GM18508 (cell line): ENCODE results near the gene PTPN20.
A peak's percentile ranks its signal among the peaks of the same experiment; 100 is the strongest.

Experiments used
- ATAC-seq: cut with Tn5 transposase; IDR thresholded peaks from one replicate; pipeline ENCODE4 v1.9.1; 2021; ENCODE audit warnings: moderate number of reproducible peaks; ENCODE audit not compliant: insufficient read depth, unreplicated experiment

The PTPN20 gene

DNA sequence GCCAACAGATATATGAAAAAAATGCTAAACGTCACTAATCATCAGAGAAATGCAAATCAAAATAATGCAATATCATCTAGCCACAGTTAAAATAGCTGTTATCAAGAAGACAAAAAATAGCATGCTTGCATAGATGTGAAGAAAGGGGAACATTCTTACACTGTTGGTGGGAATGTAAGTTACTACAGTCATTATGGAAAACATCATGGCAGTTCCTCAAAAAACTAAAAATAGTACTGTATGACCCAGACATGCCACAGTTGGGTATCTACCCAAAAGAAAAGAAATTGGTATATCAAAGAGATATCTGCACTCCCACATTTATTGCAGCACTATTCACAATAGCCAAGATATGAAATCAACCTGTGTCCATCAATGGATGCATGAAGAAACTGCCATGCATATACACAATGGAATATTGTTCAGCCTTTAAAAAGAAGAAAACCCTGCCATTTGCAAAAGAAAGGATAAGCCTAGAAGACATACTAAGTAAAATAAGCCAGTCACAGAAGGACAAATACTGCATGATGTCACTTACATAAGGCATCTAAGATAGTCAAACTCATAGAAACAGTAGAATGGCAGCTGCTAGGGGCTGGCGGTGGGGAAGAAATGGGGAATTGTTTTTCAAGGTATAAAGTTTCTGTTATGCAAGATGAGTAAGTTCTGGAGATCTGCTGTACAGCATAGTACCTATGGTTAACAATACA lies 107.0 kb downstream of the PTPN20 start:
- no peak for ATAC-seq

- ATAC-seq = no peak
Measured at GRCh38 chr10:47019155-47020145, 108.2 kb downstream of the PTPN20 start.

GRCh38 chr10:47020471-47020870 lies 109.2 kb downstream of the PTPN20 start:
- ATAC-seq = no peak

DNA sequence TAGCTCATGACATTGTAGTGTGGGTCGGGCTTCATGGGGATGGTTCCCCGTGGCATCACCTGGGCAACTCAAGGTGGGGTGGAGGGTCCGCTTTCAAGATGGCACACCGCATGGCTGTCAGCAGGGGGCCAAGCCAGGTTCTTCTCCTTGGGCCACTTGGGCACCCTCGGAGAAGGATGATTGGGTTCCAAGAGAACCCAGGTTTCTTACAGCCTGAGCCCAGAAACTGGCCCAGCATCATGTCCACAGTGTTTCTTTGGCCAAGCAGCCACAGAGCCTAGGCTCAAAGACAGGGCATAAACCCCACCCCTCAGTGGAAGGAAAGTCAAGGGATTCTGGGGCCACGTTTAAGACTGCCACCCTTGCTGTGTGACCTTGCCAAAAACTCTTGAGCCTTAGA lies 110.6 kb downstream of the PTPN20 start:
- ATAC-seq = no peak

DNA sequence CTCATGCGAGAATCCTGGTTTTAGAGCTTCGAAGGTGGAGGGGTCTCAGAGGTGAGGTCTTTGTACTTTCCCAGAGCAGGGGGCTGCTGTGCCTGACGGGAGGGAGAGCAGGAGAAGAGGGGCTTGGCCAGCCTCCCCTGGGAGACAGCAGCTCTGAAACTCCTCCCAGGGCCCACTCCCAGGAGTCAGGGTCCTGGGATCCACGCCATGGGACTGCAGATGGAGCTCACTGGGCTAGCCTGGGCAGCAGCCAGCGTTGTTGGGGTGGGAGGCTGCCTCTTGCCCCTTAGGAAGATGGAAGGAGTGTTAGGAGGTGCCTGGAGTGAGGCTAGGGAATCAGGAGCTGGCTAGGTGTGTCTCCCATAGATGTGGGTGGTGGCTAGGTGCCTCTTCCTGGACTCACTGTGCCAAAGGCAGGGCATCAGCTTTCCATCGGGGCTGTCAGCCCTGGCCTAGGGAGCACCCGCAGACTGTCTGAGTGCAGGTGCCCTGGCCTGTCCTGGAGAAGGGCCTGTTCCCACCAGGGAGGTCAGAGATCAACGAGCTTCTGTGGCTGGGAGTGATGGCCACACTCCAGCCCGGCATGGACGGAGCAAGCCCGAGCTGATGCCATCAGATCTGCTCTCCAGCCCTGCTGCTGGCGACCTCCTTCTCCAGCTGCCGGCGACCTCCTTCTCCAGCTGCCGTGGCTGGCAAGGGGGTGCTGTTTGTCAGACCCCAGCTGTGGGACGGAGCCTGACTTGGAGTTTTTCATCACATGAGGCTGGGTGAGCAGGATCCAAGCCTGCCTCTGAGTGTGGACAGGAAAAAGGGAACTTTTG lies 111.3 kb downstream of the PTPN20 start:
- no peak for ATAC-seq

DNA sequence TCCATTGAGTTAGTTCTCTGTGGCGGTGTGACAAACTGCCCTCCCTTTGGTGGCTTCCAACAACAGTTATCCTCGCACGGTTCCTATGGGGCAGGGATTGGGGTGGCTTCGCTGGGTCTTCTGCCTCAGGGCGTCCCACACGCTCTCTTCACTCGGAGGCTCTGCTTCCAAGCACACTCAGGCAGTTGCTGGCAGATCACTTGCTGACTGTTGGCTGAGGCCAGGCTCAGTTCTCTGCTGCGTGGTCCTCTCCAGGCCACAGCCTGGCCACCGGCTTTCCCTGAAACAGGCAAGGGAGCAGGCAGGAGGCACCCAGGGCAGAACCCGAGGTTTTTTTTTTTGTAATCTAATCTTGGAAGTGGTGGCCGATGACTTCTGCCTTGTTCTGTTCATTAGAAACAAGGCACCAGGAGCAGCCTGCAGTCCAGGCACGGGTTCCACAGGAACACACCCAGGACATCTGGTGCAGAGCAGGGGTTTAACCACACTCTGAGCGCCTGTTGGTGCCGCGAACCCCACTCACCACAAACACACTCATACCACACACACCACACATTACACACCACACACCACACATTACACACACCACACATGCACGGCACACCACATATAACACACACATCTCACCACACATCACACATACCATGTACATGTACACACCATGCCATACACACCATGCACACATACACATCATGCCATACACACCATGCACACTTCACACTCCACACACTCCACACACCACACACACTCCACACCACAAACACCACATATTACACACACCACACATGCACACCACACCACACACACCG lies 112.2 kb downstream of the PTPN20 start:
- ATAC-seq = no peak

DNA sequence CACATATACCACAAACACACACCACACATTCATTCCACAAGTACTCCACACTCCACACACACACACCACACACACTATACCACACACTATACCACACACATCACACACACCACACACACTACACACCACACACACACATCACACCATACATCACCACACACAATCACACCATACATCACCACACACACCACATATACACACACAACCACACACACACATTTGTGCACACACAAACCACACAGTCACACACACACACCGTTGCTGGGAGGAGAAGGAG lies 112.8 kb downstream of the PTPN20 start:
- ATAC-seq = no peak

DNA sequence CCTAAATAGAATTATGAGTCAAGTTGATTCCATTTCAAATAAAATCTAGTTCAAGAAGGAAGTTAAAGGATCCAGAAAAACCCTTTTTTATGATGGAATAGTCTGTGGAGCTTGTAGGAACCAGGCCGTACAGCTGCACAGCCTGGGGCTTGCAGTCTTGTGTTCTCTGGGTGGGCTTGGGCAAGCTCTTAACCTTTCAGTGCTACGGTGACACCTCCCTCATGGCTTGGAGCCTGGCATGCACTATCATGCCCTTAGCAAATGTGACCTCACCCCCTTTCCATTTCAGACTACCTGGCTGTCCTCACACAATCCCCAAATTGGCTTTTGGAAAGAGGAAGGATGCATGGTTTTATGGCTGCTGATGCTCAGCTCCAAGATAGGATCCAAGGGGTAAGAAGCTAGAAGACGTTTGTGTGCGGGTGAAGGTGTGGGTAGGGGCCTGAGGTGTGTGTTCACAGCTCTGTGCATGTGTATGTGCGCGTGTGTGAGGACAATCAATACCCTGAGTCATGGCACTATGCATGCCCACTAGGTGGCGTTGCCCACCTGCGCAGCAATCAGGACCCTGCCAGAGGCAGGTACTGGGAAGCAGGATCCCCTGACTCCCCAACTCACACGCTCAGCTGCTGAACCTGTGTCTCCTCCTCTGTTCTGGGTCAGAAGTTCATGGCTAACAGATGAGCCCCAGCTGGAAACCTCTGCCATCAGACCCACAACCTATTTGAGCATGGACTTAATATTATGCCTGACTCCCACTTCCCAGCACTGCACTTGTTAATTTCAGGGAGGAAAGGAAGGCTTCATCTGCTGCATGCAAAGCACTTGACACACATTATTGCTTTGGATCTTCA lies 113.4 kb downstream of the PTPN20 start:
- ATAC-seq = peak; percentile 61

- ATAC-seq = no peak
Measured at GRCh38 chr10:47025253-47025539, 114.0 kb downstream of the PTPN20 start.

- no peak for ATAC-seq
Measured at GRCh38 chr10:47025540-47026300, 114.5 kb downstream of the PTPN20 start.

DNA sequence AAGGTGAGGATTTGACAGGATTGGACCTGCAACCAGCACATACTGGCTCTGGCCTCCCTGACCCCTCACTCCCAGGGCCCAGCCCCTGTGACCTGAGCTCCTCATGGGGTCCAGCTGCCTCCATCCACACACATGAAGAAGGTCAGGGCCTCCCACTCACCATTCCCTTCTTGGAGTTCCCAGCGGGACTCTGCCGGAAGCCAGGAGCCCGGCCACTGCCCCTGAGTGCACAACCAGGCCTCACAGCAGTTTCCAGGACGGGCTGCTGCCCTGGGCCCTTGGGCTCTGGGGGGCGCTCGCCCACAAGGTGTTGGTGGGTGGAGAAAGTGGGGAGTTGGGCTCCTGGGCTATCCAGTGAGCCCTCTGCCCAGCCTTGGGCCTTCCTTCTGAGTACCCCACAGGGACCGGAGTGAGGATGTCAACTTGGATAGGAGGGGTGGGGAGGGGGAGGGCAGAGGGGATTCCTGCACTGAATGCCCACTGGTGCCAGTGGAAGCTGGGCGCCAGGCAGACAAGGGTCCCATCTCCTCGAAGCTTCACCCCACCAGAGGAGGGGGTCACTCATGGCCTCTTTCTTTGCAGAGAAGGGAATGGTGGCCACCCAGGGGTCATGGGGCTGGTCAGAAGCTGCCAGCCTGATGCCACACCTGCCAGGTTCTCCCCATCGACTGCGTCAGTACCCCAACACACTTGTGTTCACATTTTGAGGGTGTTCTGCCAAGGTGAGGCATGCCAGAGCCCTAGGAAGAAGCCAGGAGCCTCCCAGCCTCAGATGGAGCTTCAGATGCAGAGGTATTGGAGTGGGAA lies 115.3 kb downstream of the PTPN20 start:
- ATAC-seq = no peak

- ATAC-seq = no peak
Measured at GRCh38 chr10:47027108-47027783, 116.0 kb downstream of the PTPN20 start.

DNA sequence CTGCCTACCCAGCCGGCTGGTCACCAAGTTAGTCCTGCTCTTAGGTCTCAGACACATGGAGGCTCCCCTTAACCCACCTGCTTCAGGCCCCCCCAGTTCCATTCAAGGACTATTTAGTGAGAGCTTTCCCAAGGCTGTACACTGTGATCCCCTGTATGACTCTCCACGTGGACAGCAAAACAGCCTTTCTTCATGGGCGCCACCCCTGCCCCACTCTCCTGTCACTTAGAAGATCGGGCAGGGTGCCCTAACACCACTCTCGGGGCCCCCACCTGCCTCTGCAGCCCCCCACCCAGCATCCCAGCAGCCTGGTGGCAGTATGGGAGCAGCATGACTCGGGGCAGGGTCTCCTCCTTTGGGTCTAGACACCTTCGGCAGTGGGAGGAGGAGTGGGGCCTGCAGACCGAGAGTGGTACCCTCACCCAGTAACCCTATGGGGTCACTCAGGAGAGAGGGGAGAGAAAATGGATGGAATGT lies 116.6 kb downstream of the PTPN20 start:
- no peak for ATAC-seq

GRCh38 chr10:47028466-47028865 lies 117.2 kb downstream of the PTPN20 start:
- no peak for ATAC-seq

DNA sequence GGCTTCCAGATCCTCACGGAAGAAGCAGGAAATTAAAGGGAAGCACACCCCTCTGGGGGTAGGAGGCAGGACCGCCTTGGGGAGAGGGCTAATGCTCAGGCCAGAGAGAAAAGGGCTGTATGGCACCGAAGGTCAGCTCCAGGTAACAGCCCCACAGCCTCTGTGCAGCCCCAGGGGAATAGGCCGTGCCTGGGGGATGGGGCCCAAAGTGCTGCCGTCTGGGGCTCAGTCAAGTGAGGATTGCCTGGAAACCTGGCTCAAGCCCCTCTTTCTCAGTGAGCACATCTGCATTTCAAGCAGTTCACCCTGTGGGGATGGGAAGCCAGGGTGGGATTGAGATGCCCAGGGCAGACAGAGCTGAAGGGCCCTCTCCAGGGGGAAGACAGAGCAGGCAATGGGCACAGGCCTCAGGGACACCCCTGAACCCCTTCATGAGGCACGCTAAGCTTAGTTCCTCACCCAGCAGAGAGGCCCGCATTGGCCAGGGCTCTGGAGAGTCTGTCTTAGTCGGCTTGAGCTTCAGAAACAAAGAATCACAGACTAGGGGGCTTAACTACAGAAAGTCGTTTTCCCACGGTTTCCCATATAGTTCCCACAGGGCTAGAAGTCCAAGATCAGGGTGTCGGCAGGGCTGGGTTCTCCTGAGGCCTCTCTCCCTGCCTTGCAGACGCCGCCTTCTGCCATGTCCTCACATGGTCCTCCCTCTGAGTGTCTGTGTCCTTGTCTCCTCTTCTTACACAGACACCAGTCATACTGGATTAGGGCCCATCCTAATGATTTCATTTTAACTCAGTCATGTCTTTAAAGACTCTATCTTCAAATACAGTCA lies 118.2 kb downstream of the PTPN20 start:
- no peak for ATAC-seq

DNA sequence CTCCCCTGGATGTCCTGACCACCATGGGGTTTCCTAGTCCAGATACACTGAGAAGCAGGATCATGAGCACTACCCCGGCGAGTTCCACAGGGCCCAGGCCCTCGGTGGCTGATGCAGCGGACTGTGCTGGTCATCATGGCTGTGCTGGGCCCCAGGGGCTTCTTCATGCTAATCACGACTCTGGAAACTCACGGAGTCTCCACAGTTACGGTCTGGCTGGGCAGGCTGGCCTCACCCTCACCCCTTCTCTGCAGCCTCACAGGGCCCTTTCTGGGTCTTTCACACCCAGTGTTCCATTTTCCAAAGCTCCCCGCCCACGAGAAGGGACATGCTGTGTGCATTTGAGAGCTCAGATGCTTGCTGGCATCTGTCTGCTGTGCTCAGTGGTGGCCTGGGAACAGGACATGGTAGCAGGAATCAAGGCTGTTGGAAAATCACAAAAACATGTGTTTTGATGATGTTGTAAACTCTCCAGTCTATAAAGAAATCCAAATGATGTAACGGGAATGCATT lies 119.0 kb downstream of the PTPN20 start:
- no peak for ATAC-seq
